HFF-Myc (cell line): ENCODE measurements around the gene GALNT9.

Experiments used
- DNase-seq: peaks from one replicate; pipeline ENCODE4 v3.0.0-alpha.2; 2011; ENCODE audit warnings: low read depth; ENCODE audit errors: extremely low read depth
- H3K4me3 ChIP-seq: replicated peaks from 2 replicates; pipeline ENCODE4 v1.5.1; 2011; ENCODE audit warnings: low read depth, mild to moderate bottlenecking, control low read depth, low read length
- CTCF ChIP-seq: IDR thresholded peaks from 2 replicates; pipeline ENCODE4 v1.5.1; 2012; ENCODE audit warnings: mild to moderate bottlenecking, low read depth, low read length, control low read depth; ENCODE audit errors: missing control alignments

Gene GALNT9

DNA sequence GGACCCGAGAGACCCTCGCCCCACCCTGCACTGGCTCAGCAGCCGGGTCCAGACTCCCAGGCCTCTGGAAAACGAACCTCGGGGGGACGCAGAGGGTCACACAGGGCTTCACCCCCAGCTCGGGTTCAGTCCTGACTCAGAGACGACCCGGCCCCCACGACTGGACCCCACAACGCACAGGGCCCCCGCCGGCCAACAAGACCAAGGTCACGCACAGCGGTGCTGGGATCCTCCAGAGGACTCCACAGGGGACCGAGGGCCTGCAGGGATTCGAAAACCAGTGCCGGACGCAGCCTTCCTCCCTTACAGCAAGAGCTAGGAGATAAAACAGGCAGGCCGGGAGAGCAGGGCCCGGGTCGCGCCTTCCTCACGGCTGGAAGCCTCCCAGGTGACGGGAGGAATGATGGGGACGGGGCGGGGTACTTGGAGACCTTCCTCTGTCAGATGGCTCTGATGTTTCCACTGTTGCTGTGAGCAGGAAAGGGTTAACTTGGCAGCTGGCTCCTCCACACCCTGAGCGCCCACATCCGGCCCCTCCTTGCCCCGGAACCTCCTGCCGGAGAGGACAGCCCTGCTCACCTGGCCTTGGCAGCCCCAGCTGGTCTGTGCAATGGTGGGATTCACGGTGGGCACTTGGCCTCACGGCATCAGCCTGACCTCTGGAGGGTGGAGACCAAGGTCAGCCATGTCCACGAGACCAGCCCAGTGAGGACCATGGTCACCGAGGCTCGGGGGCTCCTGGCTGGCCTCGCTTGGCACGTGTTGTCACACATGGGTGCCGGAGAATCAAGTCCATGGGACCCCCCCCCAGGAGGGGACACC is 46.2 kb downstream of the GALNT9 start:
- DNase-seq: no peak
- TF ChIP-seq CTCF: no peak
- H3K4me3 ChIP-seq: no peak overlapping the region

DNA sequence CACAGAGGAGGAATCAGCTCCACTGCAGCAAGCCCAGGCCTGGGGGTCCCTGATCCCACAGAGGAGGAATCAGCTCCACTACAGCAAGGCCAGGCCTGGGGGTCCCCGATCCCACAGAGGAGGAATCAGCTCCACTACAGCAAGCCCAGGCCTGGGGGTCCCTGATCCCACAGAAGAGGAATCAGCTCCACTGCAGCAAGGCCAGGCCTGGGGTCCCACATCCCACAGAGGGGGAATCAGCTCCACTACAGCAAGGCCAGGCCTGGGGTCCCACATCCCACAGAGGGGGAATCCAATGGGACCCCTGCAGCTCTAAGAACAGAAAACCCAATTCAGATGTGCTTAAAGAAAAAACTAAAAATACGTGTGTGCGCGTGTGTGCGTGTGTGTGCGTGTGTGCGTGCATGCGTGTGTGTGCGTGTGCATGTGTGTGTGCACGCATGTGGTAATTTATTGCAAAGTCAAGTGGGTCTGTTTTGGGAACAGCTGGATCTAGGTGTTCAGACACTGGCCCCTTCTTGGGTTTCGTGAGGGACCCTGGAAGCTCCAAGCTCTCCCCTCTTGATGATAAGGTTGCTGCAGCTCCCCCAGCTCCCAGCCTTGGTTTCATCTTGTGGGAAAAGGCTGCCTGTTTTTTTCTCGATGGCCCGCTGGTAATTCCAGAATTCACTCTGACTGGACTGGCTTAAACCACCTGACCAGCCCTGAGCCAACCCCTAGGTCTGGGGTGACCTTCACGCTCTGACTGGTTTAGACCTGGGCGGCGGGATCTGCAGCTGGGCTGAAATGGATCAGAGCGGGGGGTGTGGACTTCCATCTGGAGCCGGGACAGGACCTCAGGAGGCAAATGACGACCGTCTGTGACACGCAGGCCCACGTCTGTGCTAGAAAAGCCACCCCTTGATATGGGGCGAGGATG is 47.1 kb downstream of the GALNT9 start:
- H3K4me3 ChIP-seq: no peak overlapping the region
- no peak for TF ChIP-seq CTCF
- no peak for DNase-seq

- H3K4me3 ChIP-seq: no peak overlapping the region
- no peak for TF ChIP-seq CTCF
- no peak for DNase-seq
These were observed 48.4 kb downstream of the GALNT9 start for GRCh38 chr12:132281038-132281437.

DNA sequence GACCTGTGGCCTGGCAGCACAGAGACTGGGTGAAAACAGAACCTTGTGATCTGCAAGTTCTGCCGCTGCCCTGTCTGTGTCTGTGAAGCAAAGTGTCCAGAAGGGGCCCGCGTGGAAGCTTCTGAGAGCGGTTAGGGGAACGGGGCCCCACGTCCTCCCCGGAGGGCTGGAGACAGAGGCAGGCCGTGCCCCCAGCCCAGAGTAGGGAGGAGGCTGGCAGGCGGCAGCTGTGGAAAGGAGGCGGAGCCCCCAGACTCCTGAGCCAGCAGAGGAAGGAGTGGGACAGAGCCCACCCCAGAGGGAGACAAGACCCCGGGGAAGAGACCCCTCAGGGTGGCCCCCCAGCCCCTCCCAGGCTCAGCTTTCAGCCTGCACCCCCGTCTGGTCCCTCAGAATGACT is 49.0 kb downstream of the GALNT9 start:
- H3K4me3 ChIP-seq: no peak overlapping the region
- DNase-seq: no peak
- no peak for TF ChIP-seq CTCF

GRCh38 chr12:132279930-132280329 is 49.5 kb downstream of the GALNT9 start:
- no peak for DNase-seq
- no peak for TF ChIP-seq CTCF
- no peak overlapping the region for H3K4me3 ChIP-seq

DNA sequence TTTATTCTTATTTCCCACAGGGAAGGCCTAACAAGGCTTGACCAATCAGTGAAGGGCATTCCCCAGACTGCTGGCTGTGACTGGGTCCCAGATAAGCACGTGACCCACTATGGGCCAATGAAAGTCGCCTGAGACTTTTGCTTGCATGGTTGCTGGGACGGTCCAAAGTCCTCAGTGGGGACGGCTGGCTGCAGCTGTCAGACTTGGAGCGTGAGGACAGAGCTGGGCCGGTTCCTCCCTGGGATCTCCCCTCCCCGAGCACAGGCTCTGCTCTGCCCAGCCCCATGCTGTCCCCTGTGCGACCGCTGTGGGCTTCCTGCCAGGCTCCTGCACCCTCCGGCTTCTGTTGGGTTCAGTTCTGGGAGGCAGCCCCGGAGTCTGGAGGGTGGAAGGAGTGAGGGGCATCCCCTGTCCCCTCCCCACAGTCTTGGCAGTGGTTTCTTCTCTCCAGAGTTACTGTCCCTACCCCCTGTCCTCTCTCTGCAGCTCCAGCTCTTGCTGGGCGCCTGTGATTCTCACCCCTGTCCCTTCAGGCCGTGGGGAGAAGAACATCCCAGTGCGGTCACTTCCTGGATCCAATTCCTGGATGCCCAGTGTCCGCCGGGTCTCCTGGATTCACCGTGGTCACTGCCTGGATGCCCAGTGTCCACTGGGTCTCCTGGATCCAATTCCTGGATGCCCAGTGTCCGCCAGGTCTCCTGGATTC is 50.1 kb downstream of the GALNT9 start:
- DNase-seq: no peak
- no peak overlapping the region for H3K4me3 ChIP-seq
- no peak for TF ChIP-seq CTCF
